ENCODE results near the gene RAB15. TPM values are rescaled to one million over a fixed set of nuclear protein-coding genes. Genes with fewer than 3 reads are reported as not detected.

The RAB15 gene
- total RNA-seq, 1 donor from 2014 or later = 13.8 TPM

DNA sequence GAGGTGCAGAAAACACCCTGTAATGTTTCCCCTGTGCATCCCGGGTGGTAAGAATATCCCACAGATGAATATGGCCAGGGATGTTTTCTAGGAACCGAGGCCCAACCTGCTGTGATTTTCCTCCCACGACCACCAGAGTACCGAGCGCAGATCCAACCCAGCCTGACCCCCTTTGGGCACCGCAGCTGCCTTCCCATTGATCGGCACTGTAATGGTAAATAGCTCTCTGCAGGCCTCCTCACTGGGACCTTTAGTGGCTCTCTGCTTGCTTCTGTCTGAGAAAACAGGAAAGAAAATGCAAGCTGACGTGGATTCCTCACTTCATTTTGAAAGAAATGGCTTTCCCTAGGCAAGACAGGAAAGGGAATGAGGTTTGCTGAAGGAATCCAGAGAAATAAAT, 2.4 kb upstream of the RAB15 start:
- Histone ChIP-seq H3K4me3 (no peak overlapping the region), H3K9me3 (no peaks in the 10 kb centered on the region), H3K4me1 (peaks cover 12% of the 10 kb centered on the region), H3K36me3 (no peaks in the 10 kb centered on the region), H3K27me3 (ENCODE audit: low read depth) (no peaks in the 10 kb centered on the region), H3K27ac (no peak overlapping the region)
- intact Hi-C loops (cut with DNase I) = no loop called here
- DNase-seq = no peak
- TF ChIP-seq, protein P1, sequence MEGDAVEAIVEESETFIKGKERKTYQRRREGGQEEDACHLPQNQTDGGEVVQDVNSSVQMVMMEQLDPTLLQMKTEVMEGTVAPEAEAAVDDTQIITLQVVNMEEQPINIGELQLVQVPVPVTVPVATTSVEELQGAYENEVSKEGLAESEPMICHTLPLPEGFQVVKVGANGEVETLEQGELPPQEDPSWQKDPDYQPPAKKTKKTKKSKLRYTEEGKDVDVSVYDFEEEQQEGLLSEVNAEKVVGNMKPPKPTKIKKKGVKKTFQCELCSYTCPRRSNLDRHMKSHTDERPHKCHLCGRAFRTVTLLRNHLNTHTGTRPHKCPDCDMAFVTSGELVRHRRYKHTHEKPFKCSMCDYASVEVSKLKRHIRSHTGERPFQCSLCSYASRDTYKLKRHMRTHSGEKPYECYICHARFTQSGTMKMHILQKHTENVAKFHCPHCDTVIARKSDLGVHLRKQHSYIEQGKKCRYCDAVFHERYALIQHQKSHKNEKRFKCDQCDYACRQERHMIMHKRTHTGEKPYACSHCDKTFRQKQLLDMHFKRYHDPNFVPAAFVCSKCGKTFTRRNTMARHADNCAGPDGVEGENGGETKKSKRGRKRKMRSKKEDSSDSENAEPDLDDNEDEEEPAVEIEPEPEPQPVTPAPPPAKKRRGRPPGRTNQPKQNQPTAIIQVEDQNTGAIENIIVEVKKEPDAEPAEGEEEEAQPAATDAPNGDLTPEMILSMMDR (IDR thresholded peaks at IDR 0.05) = no peak
- ATAC-seq = no peak

DNA sequence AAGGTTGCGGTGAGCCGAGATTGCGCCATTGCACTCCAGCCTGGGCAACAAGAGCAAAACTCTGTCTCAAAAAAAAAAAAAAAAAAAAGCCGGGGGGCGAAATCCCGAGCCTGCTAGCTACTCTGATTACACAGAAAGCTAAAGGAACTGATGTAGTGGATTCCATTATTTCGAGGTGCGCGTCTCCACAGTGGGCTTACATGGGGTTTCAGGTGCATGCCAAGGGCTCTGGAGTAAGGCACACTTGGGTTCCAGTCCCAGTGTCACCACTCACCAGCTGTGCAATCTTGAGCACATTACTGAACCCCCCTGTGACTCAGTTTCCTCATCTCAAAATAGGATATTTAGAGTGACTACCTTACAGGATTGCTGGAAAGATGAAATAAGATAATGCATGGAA, 1.7 kb upstream of the RAB15 start:
- no peak for DNase-seq
- Histone ChIP-seq H3K27ac (no peak overlapping the region), H3K4me3 (no peak overlapping the region), H3K36me3 (no peaks in the 10 kb centered on the region), H3K27me3 (ENCODE audit: low read depth) (no peaks in the 10 kb centered on the region), H3K4me1 (peaks cover 12% of the 10 kb centered on the region), H3K9me3 (no peaks in the 10 kb centered on the region)
- no peak for ATAC-seq
- intact Hi-C loops (cut with DNase I) = no loop called here
- TF ChIP-seq, protein P1 (IDR thresholded peaks at IDR 0.05) = no peak

DNA sequence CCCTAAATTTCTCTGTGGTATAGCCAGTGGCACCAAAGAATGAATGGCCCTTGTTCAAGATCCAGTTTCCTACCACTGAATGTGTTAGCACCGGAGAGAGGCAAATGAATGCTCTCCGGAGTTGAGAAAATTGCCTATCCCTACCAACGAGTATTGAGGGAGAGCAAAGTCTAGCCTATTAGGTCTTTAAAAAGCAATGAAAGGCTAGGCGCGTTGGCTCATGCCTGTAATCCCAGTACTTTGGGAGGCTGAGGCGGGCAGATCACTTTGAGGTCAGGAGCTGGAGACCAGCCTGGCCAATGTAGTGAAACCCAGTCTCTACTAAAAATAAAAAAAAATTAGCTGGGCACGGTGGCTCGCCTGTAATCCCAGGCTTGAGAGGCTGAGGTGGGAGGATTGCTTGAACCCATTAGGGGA, 898 bp upstream of the RAB15 start:
- ATAC-seq (no peak), DNase-seq (no peak)
- H3K27ac ChIP-seq = no peak overlapping the region
- H3K4me3 ChIP-seq = no peak overlapping the region
- intact Hi-C loops (cut with DNase I) = no loop called here
- no peaks in the 10 kb centered on the region for H3K27me3 ChIP-seq (ENCODE audit: low read depth)
- peaks cover 12% of the 10 kb centered on the region for H3K4me1 ChIP-seq
- no peaks in the 10 kb centered on the region for H3K9me3 ChIP-seq
- H3K36me3 ChIP-seq = no peaks in the 10 kb centered on the region
- TF ChIP-seq, protein P1 (IDR thresholded peaks at IDR 0.05) = no peak

DNA sequence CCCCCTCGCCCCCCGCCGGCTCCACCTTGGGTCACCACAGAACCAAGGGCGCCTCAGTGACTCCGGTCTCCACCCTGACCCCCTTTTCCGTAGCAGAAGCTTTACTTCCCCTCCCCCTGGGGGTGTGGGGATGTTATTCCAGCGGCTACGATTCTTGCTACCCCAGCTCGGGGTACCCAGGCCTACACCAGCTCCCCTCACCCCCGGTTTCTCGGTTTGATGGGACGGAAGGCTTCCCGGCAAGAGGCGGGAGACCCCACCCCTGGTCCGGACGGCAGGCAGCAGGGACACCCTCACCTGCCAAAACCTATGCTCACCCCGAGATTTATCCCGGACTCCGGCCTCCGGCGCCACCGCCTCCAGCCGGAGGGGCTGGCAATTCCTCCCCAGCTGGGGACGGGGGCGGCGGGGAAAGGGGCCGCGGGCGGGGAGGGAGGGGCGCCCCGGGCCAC, 619 bp downstream of the RAB15 start:
- DNase-seq (no peak), ATAC-seq (peak; percentile 3 to 7)
- intact Hi-C loops (cut with DNase I) = no loop called here
- H3K9me3 ChIP-seq = no peaks in the 10 kb centered on the region
- H3K27me3 ChIP-seq (ENCODE audit: low read depth) = no peaks in the 10 kb centered on the region
- peaks cover 12% of the 10 kb centered on the region for H3K4me1 ChIP-seq
- TF ChIP-seq, protein P1 (IDR thresholded peaks at IDR 0.05) = no peak
- no peaks in the 10 kb centered on the region for H3K36me3 ChIP-seq
- H3K4me3 ChIP-seq = peak overlapping the region; percentile 69
- peak overlapping the region; percentile 36 for H3K27ac ChIP-seq

DNA sequence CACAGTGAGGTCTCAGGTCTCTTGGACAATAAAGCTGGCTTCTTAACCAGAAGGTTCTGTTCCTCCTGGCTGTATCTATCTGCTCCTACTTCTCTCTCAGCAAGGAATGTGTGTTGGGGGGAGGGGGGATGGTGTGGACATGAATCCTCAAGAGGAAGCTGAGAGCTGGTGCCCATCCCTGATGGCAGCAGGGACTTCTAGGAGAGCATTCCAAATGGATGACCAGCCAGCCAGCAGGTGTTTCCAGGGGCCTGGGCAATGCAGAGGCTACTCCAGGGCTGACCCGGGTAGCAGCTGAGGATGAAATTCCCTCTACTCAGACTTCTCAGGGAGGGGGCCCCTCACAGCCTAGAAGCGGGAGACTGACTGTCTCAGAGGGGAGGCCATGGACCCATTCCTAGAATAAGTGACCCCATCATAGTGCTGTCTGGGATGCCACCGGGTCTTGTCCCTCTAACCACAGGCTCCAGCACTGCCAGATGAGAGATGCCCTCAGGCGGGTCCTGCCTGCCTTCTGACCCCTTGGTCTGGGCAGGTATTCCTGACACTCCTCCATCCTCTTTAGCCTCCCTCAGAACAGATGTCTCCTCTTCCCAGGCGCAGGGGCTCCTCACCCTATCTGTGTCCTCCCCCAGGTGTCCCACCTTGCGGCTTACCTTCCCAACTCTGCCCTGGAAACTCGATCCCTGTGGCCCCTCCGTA, 1.2 kb downstream of the RAB15 start:
- DNase-seq (no peak), ATAC-seq (peak; percentile 3 to 23)
- H3K27ac ChIP-seq = peak overlapping the region; percentile 36
- H3K4me1 ChIP-seq = peaks cover 12% of the 10 kb centered on the region
- TF ChIP-seq, protein P1 (IDR thresholded peaks at IDR 0.05) = no peak
- H3K9me3 ChIP-seq = no peaks in the 10 kb centered on the region
- no peaks in the 10 kb centered on the region for H3K36me3 ChIP-seq
- no peaks in the 10 kb centered on the region for H3K27me3 ChIP-seq (ENCODE audit: low read depth)
- H3K4me3 ChIP-seq = peak overlapping the region; percentile 69
- intact Hi-C loops (cut with DNase I) = no loop called here

Data from lower lobe of right lung (tissue), 2 donors.